Motor neuron (in vitro differentiated cells): Measurements from ENCODE around the gene SUPV3L1. TPM values are rescaled to one million over a fixed set of nuclear protein-coding genes. Genes with fewer than 3 reads are reported as not detected.
"Not testable (repeated sequence)": the region's sequence is repeated elsewhere in the genome, so short reads cannot be mapped to it uniquely, and the experiment has no call there.

Source experiments
- ATAC-seq, 8 experiments: fragments of 200-7000 bp; cut with Tn5 transposase; replicated peaks in 6 of 8; 2 replicates each; pipeline ENCODE4 v1.8.0; 2021; ENCODE audit warnings: mild to moderate bottlenecking in 8 of 8, moderate library complexity in 8 of 8
- H3K27ac ChIP-seq, 2 donors: fragments of 250-450 bp; sonication (Bioruptor Pico); 2 replicates each; pipeline ENCODE4 v1.9.0; 2021; ENCODE audit warnings: antibody characterized with exemption in 2 of 2, mild to moderate bottlenecking in 2 of 2, moderate library complexity in 1 of 2
- H3K4me1 ChIP-seq, 2 donors: fragments of 250-450 bp; sonication (Bioruptor Pico); replicated peaks in 1 of 2; 2 replicates each; pipeline ENCODE4 v1.6.1; 2021; ENCODE audit warnings: antibody characterized with exemption in 2 of 2, mild to moderate bottlenecking in 2 of 2, moderate library complexity in 1 of 2
- H3K4me3 ChIP-seq, 5 donors: fragments of 250-450 bp; sonication (Bioruptor Pico); 2 replicates each; pipeline ENCODE4 v1.9.0; 2021; ENCODE audit warnings: antibody characterized with exemption in 5 of 5, mild to moderate bottlenecking in 5 of 5, moderate library complexity in 4 of 5
- WGBS, 10 experiments: fragments of 450-650 bp; shearing (Covaris generic); methylation state at CpG; one replicate each; pipeline ENCODE4 v1.0.0; 2022; 5-methylcytosine and 5-hydroxymethylcytosine counted together
- in situ Hi-C, 9 experiments: fragments of 400-800 bp; cut with MboI; loops; one replicate each; pipeline ENCODE4 v1.15.0; 2021; ENCODE audit warnings: low sequenced_read_pairs in 9 of 9, low pct_unique_long_range_greater_than_20kb in 2 of 9; ENCODE audit not compliant: unreplicated experiment in 9 of 9
- total RNA-seq, 8 experiments: library from RNA; unstranded; fragments of 300-600 nt; gene quantifications; 2 replicates each; pipeline versions ENCODE4 v1.2.3 to v1.2.4, GENCODE V29; 2022

The SUPV3L1 gene
- total RNA-seq, 8 experiments from 2014 or later = 25.3 to 67.5 (median 37.4) TPM

DNA sequence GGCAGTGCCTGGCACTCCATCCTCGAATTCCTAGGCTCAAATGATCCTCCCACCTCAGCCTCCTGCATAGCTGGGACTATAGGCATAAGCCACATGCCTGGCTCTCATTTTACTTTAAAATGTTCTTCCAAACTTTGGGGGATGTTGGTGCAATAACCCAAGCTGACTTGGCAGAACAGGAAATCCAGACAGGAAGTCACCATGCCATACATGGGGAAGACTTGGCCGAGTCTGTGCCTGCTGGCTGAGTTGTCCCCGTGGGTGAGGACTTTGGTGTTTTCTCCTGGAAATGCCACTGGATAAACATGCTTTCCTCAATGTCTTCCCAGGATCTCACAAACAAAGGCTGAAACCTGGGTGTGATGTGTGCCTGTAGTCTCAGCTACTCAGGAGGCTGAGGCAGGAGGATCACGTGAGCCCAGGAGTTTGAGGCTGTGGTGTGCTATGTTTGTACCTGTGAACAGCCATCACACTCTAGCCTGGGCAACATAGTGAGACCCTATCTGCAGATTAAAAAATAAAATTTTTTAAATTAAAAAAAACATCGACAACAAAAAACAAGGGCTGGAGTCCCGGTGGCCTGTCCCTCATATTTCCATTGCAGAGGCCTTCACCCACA lies 59.9 kb downstream of the SUPV3L1 start:
- Histone ChIP-seq H3K27ac (no peak overlapping the region), H3K4me1 (peaks cover 9 to 13% of the 10 kb centered on the region in 2 donors), H3K4me3 (no peak overlapping the region)
- ATAC-seq = no peak
- in situ Hi-C loops = loop anchor here in 8 of 9 experiments (5.0 to 25.0 kb wide), 5 partner anchors 145 to 165 kb away; no protein-coding TSS in a partner anchor
- 0 to 100% (median 96%) methylated on average over 1 to 5 of the region's 6 CpGs for WGBS, 10 experiments

DNA sequence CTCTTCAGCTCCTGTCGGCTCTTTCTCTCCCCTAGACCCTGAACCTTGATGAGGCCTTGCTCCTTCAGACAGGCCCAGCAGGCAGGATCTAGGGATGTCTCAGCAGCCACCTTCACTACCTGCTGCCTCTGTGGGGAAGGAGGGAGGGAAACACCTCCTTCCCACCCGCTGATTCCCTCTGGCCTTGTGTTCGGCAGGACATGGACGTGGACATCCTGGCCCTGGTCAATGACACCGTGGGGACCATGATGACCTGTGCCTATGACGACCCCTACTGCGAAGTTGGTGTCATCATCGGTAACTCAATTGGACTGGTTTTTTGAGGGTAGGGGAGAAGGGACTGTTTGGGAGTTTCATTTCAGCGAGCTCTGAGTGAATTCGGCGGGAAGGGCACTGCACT lies 60.4 kb downstream of the SUPV3L1 start:
- Histone ChIP-seq H3K27ac (no peak overlapping the region), H3K4me3 (no peak overlapping the region), H3K4me1 (peaks cover 9 to 13% of the 10 kb centered on the region in 2 donors)
- no peak for ATAC-seq
- WGBS, 10 experiments = 80 to 100% (median 94%) methylated on average over 1 to 11 of the region's 11 CpGs; no CpG with 5 or more reads in 6 of the 10 experiments
- in situ Hi-C loops = loop anchor here in 1 of 9 experiments (25.0 kb wide), 1 partner anchor 147 kb away; no protein-coding TSS in a partner anchor

DNA sequence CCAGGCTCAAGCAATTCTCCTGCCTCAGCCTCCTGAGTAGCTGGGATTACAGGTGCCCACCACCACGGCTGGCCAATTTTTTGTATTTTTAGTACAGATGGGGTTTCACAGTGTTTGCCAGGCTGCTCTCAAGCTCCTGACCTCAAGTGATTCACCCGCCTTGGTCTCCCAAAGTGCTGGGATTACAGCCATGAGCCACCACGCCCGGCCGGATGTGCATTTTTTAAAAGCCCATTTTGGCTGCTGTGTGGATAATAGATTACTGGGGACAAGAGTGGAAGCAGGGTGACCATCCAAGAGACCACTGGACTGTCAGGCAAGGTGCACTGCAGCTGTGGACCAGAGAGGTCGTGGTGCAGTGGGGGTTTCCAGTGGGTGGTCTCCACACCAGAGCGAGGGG lies 61.5 kb downstream of the SUPV3L1 start:
- in situ Hi-C loops = loop anchor here in 1 of 9 experiments (25.0 kb wide), 1 partner anchor 146 kb away; no protein-coding TSS in a partner anchor
- Histone ChIP-seq H3K27ac (no peak overlapping the region), H3K4me1 (peaks cover 9 to 13% of the 10 kb centered on the region in 2 donors), H3K4me3 (no peak overlapping the region)
- ATAC-seq = peak in 3 of 8 experiments; percentile 6 to 78 (median 72)
- 7 to 100% (median 71%) methylated on average over 1 to 5 of the region's 7 CpGs; no CpG with 5 or more reads in 3 of the 10 experiments for WGBS, 10 experiments

DNA sequence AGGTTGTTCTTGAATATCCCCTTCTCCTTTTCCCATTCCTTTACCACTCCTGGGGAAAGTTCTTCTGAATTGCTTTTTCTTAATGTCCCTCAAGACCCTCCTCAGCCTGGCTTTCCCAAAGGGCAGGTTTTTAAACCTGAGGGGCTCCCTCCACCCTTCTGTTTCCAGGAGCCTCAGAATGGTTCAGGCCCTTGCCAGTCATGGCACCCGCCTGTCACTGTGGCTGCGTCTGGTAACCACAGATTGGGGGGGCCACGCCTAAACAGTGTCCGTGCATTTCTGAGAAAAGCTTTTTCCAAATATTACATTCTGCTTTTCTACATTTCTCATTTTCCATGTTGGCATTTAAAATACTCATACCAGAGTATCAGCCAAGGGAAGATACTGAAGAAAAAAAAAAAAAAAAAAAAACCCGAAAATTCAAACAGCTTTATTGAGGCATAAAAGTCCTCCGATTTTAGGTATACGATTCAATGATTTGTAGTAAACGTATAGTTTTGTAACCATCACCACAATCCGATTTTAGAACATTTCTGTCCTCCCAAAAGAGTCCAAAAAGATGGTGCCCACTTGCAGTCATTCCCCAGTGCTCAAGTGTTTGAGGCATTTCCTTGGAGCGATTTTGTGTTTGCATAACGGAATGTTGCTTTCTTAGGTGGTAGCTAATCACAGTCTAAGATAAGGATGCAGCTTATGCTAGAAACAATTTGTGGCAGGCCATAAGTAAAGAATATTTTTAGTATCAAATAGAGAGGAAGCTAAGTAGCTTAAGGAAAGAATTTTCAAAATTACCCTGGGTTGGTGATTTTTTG lies 62.2 kb downstream of the SUPV3L1 start:
- ATAC-seq = no peak
- WGBS, 10 experiments = 65 to 100% (median 81%) methylated on average over 2 to 11 of the region's 11 CpGs
- Histone ChIP-seq H3K27ac (no peak overlapping the region), H3K4me3 (no peak overlapping the region), H3K4me1 (peaks cover 9 to 13% of the 10 kb centered on the region in 2 donors)
- in situ Hi-C loops = loop anchor here in 1 of 9 experiments (25.0 kb wide), 1 partner anchor 145 kb away; no protein-coding TSS in a partner anchor

DNA sequence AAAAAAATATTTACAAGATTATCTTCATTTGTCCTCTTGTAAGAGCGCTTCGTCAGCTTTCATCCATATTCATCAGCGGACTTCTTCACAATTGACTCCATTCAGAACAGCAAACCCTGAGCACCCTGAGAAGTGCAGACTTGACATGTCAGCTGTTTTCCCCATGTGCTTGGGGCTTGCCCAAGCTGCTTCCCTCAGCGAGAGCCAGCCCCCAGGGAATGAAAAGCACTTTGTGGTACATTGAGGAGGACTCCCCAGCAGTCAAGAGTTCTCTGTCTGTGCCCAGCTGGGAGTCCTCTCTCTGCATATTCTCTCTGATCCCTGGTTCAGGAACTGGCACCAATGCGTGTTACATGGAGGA lies 62.8 kb downstream of the SUPV3L1 start:
- Histone ChIP-seq H3K4me1 (peaks cover 9 to 11% of the 10 kb centered on the region in 2 donors), H3K27ac (no peak overlapping the region), H3K4me3 (no peak overlapping the region)
- WGBS, 10 experiments = 46 to 96% (median 73%) methylated on average over 1 to 5 of the region's 5 CpGs; no CpG with 5 or more reads in 2 of the 10 experiments
- in situ Hi-C loops = loop anchor here in 1 of 9 experiments (25.0 kb wide), 1 partner anchor 144 kb away; no protein-coding TSS in a partner anchor
- ATAC-seq = peak in 5 of 8 experiments; percentile 74 to 95 (median 92)

DNA sequence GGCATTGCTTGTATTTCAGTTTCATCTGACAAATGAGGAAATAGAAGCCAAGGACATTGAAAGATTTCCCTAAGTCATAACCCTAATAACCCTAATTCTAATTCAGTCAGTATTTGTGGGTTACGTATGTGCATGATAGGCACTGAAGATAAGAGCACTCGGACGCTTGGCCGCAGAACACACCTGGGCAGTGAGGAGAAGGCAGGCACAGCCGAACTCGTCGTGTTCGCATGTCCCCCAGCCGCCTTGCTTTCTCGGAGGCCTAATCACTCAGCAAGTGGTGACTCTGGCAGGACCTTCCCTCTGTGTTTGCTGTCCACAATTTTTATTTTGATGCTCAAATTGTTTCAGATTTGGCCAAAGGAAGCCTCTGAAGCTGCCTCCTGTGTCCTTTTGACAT lies 63.8 kb downstream of the SUPV3L1 start:
- no peak for ATAC-seq
- Histone ChIP-seq H3K4me3 (no peak overlapping the region), H3K27ac (no peak overlapping the region), H3K4me1 (peaks cover 9% of the 10 kb centered on the region in 2 donors)
- in situ Hi-C loops = loop anchor here in 1 of 9 experiments (25.0 kb wide), 1 partner anchor 143 kb away; no protein-coding TSS in a partner anchor
- 81 to 100% (median 92%) methylated on average over 4 to 10 of the region's 10 CpGs; no CpG with 5 or more reads in 3 of the 10 experiments for WGBS, 10 experiments

DNA sequence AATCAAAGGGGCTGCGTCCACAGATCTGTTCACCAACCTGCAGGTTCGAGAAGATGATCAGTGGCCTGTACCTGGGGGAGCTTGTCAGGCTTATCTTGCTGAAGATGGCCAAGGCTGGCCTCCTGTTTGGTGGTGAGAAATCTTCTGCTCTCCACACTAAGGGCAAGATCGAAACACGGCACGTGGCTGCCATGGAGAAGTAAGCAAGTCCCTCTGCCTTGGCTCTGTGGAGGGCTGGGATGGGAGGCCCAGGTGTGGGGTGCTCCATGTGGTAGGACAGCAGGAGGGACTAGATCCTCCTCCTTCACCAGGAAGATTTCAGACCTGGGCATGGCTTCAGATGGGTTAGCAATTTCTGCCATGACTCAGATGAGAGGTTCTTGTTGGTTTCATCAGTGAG lies 66.0 kb downstream of the SUPV3L1 start:
- Histone ChIP-seq H3K4me1 (peaks cover 6 to 9% of the 10 kb centered on the region in 2 donors), H3K4me3 (no peak overlapping the region), H3K27ac (no peak overlapping the region)
- ATAC-seq = no peak
- 71 to 100% (median 86%) methylated on average over 1 to 3 of the region's 5 CpGs; no CpG with 5 or more reads in 6 of the 10 experiments for WGBS, 10 experiments
- in situ Hi-C loops = loop anchor here in 1 of 9 experiments (25.0 kb wide), 1 partner anchor 141 kb away; no protein-coding TSS in a partner anchor

DNA sequence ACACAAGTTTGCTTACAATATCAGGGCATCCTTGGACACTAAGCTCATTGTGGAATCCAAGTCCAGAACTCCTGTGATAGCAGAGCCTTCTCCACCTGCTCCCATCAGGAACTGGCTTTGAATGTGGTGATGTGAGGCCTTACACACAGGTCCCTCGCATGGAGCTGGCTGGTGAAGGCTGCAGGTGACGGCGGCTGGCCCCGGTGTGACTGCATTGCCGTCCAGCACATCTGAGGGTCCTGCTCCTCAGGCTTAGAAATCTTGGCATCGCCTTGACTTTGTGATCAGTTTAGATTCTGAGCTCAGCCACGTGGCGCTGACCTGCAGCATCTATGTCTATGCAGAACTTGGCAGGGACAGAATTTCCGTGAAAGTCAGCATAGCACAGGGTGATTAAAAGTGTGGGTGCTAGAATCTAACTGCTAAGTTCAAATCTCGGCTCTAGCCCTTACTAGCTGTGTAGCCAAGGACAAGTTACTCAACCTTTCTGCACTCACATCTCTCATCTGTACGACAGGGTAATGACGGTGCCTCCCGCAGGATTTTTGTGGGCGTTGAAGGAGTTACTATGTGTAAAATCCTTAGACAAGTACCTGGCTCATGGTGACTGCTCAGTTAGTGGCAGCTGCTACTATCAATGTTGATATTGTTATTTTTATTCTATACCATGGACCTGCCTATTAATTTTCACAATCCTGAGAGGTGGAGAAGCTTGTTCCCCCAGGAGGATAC lies 66.7 kb downstream of the SUPV3L1 start:
- in situ Hi-C loops = loop anchor here in 1 of 9 experiments (25.0 kb wide), 1 partner anchor 141 kb away; no protein-coding TSS in a partner anchor
- Histone ChIP-seq H3K4me3 (no peak overlapping the region), H3K4me1 (peaks cover 6 to 9% of the 10 kb centered on the region in 2 donors), H3K27ac (no peak overlapping the region)
- ATAC-seq = no peak
- 46 to 100% (median 83%) methylated on average over 1 to 10 of the region's 14 CpGs for WGBS, 10 experiments

DNA sequence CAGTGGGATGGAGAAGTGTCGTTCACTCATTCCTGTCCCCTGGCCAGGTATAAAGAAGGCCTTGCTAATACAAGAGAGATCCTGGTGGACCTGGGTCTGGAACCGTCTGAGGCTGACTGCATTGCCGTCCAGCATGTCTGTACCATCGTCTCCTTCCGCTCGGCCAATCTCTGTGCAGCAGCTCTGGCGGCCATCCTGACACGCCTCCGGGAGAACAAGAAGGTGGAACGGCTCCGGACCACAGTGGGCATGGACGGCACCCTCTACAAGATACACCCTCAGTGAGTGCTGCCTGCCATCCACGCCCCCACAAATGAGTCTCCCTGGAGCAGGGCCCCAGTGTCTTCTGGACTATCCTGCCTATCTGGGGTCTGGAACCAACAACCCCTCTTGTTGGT lies 67.3 kb downstream of the SUPV3L1 start:
- 70 to 100% (median 90%) methylated on average over 1 to 8 of the region's 13 CpGs; no CpG with 5 or more reads in 1 of the 10 experiments for WGBS, 10 experiments
- H3K4me1 ChIP-seq = peaks cover 6 to 9% of the 10 kb centered on the region in 2 donors
- H3K27ac ChIP-seq = no peak overlapping the region
- H3K4me3 ChIP-seq = no peak overlapping the region
- ATAC-seq = no peak
- in situ Hi-C loops = loop anchor here in 1 of 9 experiments (25.0 kb wide), 1 partner anchor 140 kb away; no protein-coding TSS in a partner anchor

DNA sequence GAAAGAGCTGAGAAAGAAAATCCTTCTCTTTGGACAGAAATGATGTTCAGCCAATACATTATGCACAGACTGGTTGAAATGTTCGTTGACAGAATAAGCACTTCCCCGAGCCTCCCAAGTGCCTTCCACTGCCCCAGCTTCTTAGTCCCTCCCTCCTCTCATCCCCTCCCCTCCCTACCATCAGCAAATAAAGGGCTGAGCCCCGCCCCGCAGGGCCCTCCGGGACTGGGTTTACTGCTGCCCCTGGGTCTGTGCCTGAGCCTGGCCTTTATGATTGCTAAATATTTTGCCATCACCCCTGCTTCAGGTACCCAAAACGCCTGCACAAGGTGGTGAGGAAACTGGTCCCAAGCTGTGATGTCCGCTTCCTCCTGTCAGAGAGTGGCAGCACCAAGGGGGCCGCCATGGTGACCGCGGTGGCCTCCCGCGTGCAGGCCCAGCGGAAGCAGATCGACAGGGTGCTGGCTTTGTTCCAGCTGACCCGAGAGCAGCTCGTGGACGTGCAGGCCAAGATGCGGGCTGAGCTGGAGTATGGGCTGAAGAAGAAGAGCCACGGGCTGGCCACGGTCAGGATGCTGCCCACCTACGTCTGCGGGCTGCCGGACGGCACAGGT lies 68.2 kb downstream of the SUPV3L1 start:
- Histone ChIP-seq H3K4me1 (peaks cover under 1 to 1% of the 10 kb centered on the region in 2 donors), H3K27ac (no peak overlapping the region), H3K4me3 (no peak overlapping the region)
- no peak for ATAC-seq
- in situ Hi-C loops = loop anchor here in 1 of 9 experiments (25.0 kb wide), 1 partner anchor 139 kb away; no protein-coding TSS in a partner anchor
- 80 to 100% (median 82%) methylated on average over 1 to 11 of the region's 24 CpGs; no CpG with 5 or more reads in 5 of the 10 experiments for WGBS, 10 experiments

DNA sequence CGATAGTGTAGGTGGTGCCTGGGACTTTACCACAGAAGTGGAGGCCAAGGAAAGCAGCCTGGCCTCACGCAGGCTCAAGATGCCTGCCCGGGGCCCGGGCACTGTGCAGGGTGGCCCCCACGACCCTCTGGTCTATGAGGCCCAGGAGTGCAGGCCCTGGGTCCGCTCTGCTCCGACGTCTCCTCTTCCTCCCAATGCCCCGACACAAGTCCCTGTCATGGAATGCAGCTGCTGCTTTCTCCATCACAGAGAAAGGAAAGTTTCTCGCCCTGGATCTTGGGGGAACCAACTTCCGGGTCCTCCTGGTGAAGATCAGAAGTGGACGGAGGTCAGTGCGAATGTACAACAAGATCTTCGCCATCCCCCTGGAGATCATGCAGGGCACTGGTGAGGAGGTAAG lies 70.0 kb downstream of the SUPV3L1 start:
- in situ Hi-C loops = no loop called here
- ATAC-seq = no peak
- H3K27ac ChIP-seq = no peak overlapping the region
- 87 to 100% (median 96%) methylated on average over 2 to 7 of the region's 14 CpGs; no CpG with 5 or more reads in 5 of the 10 experiments for WGBS, 10 experiments
- H3K4me1 ChIP-seq = no peaks in the 10 kb centered on the region
- H3K4me3 ChIP-seq = no peak overlapping the region

DNA sequence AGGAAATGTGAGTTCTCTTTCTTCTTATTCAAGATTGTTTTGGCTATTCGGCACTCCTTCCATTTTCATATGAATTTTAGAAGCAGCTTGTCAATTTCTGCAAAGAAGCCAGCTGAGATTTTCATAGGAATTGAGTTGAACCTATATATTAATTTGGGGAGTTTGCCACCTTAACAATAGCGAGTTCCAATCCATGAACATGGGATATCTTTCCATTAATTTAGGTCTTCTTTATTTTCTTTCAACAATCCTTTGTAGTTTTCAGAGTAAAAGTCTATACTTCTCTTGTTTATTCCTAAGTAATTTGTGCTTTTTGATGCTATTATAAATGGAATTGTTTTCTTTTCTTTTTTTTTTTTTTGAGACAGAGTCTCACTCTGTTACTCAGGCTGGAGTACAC lies 71.4 kb downstream of the SUPV3L1 start:
- in situ Hi-C loops, H3K4me3 ChIP-seq, H3K4me1 ChIP-seq, H3K27ac ChIP-seq, ATAC-seq: not testable (repeated sequence)
- 33 to 100% (median 98%) methylated on average over 1 to 2 of the region's 2 CpGs; no CpG with 5 or more reads in 2 of the 10 experiments for WGBS, 10 experiments
